D721Med (cell line): ENCODE measurements around the gene NUP93.
"Not testable (repeated sequence)": the region's sequence is repeated elsewhere in the genome, so short reads cannot be mapped to it uniquely, and the experiment has no call there.

ENCODE experiments used
- DNase-seq: peaks from one replicate; pipeline ENCODE4 v3.0.0; 2011; ENCODE audit warnings: low spot score; ENCODE audit not compliant: insufficient read length
- FAIRE-seq: peaks from 2 replicates; lab custom pipeline; 2011; peaks lifted over from hg19 to GRCh38; lab: Jason Lieb, UNC
- TF ChIP-seq, protein P1 (sequence below): IDR thresholded peaks from 2 replicates; pipeline ENCODE4 v1.5.1; 2012; ENCODE audit warnings: mild to moderate bottlenecking, control low read depth; ENCODE audit not compliant: insufficient read depth; ENCODE audit errors: missing control alignments

The NUP93 gene

DNA sequence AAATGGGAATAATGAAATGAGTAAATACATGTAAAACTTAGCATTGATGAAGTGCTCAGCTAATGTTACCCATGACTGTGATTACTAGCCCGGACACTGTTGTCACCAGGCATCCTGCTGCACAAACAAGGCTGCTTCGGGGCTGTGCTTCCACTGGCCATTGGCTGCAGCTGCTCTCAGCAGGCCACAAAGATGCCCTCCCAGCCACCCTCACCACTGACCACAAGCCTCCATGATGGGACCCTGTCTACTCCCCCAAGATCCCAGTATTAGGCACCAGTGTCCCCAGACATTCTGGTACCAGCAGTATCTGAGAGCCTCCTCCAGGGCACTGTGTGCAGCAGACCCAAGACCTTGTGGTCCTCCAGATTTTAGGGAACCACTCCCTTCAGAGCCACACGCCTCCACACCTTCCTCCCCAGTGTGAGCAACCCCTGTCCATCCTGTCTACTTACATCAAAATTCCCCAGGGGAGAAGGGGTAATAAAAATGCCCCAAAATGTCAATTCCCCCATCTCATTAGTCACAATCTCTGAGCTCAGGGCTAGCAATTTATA is 19.7 kb upstream of the NUP93 start:
- no peak for DNase-seq
- TF ChIP-seq, protein P1, sequence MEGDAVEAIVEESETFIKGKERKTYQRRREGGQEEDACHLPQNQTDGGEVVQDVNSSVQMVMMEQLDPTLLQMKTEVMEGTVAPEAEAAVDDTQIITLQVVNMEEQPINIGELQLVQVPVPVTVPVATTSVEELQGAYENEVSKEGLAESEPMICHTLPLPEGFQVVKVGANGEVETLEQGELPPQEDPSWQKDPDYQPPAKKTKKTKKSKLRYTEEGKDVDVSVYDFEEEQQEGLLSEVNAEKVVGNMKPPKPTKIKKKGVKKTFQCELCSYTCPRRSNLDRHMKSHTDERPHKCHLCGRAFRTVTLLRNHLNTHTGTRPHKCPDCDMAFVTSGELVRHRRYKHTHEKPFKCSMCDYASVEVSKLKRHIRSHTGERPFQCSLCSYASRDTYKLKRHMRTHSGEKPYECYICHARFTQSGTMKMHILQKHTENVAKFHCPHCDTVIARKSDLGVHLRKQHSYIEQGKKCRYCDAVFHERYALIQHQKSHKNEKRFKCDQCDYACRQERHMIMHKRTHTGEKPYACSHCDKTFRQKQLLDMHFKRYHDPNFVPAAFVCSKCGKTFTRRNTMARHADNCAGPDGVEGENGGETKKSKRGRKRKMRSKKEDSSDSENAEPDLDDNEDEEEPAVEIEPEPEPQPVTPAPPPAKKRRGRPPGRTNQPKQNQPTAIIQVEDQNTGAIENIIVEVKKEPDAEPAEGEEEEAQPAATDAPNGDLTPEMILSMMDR: no peak
- no peak for FAIRE-seq

DNA sequence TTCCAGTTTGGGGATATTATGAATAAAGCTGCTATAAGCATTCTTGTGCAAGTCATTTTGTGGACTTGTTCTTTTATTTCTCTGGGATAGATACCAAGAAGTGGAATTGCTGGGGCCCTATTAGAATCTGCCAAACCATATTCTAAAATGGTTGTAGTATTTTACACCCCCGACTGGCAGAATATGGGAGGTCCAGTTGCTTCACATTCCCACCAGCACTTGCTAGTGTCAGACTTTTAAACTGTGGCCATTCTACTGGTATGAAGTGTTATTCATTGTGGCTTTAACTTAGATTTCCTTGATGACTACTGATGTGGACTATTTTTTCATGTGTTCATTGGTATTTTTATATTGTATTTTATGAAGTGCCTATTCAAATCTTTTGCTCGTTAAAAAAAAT is 18.1 kb upstream of the NUP93 start:
- DNase-seq (no peak), FAIRE-seq (no peak)
- TF ChIP-seq, protein P1: no peak

DNA sequence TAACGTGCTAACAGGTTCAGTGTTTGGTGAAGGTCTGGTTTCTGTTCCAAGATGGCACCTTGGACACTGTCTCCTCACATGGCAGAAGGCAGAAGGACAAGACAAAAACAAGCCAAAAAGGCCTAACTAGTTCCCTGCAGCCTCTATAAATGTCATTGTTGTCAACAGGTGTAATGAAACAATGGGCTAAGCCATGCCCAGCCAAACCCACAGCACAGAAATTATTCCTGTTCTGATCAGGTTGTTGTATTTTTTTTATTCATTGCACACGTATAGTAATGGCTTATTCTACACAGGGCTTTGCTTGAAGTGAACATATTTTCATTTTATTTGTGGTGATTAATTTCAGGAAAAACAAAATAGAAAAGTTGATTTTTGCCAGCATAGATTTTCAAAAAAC is 16.1 kb upstream of the NUP93 start:
- DNase-seq: no peak
- no peak for FAIRE-seq
- TF ChIP-seq, protein P1: no peak

DNA sequence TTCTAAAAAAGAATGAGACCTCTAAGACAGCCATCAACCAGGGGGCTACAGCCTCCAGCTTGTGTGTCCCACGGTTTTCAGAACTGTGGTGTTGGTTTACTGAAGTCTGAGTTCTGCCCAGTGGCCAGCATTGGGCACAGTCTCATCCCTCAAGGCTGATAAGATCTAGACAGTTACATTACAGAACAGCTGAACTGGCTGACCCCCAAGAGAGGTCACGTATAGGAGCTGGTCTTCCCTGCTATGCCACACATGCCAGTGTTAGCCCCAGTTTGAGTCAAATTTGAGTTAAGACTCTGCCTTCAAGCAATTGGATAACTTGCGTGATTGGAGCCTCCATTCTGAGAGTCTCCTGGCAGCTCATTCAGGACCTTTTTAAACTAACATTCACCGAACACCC is 14.8 kb upstream of the NUP93 start:
- FAIRE-seq: no peak
- TF ChIP-seq, protein P1: no peak
- DNase-seq: no peak

DNA sequence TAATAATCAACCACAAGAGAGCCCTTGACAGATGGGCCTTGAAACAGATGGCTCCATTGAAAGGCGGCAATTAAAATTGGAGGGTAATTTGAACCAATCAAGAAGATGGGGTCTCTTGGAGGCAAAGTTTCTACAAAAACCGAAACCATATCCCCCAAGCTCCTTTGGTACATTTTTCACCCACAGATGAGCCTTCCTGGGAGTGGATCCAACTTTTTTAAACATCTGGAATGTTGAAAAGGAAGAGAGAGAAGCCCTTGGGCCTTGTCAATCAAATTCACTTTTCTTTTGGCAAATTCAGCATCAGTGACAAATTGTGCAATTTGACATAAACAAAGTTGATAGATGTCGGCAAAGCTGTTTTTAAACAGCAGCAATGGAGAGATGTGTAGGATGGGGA is 13.2 kb upstream of the NUP93 start:
- no peak for FAIRE-seq

DNA sequence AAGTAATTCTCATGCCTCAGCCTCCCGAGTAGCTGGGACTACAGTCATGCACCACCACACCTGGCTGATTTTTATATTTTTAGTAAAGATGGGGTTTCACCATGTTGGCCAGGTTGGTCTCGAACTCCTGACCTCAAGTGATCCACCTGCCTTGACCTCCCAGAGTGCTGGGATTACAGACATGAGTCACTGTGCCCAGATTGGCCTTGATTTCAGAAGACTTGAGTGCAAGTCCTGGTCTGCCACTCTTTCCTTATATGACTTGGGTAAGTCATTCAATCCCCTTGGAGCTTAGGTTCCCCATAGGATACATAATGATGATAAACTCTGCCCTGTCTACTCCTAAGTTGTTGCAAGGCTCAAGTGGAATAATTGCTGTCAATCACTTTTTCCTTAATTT is 12.4 kb upstream of the NUP93 start:
- not testable (repeated sequence) for FAIRE-seq, DNase-seq

More for the DNA sequence above, 13.2 kb upstream of the NUP93 start:
- no peak for DNase-seq
- TF ChIP-seq, protein P1: no peak

DNA sequence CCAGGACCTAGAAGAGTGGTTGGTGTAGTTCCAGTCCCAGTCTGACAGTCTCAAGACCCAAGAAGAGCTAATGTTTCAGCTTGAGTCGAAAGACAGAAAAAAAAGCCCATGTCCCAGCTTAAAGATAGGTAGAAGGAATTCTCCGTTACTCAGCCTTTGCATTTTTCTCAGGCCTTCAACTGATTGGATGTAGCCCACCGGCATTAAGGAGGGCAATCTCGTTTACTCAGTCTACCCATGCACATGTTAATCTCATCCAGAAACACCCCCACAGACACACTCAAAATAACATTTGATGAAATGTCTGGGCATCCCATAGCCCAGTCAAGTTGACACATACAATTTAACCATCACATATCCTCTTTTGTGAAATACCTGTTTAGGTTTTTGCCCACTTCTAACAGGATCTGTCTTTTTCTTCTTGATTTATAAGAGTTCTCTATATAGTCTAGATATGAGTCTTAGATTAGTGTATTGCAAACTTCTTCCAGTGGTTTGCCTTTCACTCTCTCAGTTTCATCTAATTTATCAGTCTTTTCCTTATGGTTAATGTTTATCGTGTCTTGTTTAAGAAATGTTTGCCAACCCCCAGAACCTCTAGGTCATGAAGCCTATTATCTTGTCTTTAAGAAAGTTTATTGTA is 7.6 kb upstream of the NUP93 start:
- no peak for DNase-seq
- TF ChIP-seq, protein P1: no peak
- no peak for FAIRE-seq
